IMR-90 (cell line): ENCODE data around the gene MACROD1. TPM values are rescaled to one million over a fixed set of nuclear protein-coding genes. Genes with fewer than 3 reads are reported as not detected.

ENCODE experiments used
- ATAC-seq: fragments of 200-7000 bp; cut with Tn5 transposase; 2 replicates; pipeline ENCODE4 v1.9.1; 2020; ENCODE audit warnings: low read depth, mild to moderate bottlenecking, moderate library complexity
- BruUV-seq: library from RNA; stranded (reverse); fragments of 400-500 nt; replicated peaks from 2 replicates; lab custom pipeline; 2021; lab: Mats Ljungman, UMichigan
- CTCF ChIA-PET: fragments of 300-600 bp; formaldehyde crosslinking; extraction: SDS; loops from one replicate; lab custom pipeline; 2021; ENCODE audit warnings: antibody characterized with exemption; lab: Yijun Ruan, JAX
- POLR2A ChIA-PET: fragments of 300-600 bp; sonication (Branson Sonifier 250); formaldehyde crosslinking; loops from one replicate; lab custom pipeline; 2022; ENCODE audit warnings: antibody characterized with exemption; ENCODE audit not compliant: unreplicated experiment; lab: Charles Lee
- DNase-seq: peaks from one replicate; pipeline ENCODE4 v3.0.0; 2013
- H2AFZ ChIP-seq: replicated peaks from 2 replicates; pipeline ENCODE3; 2013; ENCODE audit warnings: low read length, mild to moderate bottlenecking; ENCODE audit not compliant: poor library complexity
- H2AK5ac ChIP-seq: 2 replicates; pipeline ENCODE4 v1.6.1; 2013; ENCODE audit warnings: low read depth, low read length, inconsistent platforms
- H2AK9ac ChIP-seq: replicated peaks from 2 replicates; pipeline ENCODE3; 2013; ENCODE audit warnings: mild to moderate bottlenecking, low read depth, low read length, moderate library complexity; ENCODE audit not compliant: poor library complexity
- H2BK120ac ChIP-seq: 2 replicates; pipeline ENCODE4 v1.6.1; 2013; ENCODE audit warnings: low read depth, low read length, inconsistent platforms
- H2BK15ac ChIP-seq: 3 replicates; pipeline ENCODE4 v1.6.1; 2013; ENCODE audit warnings: low read depth, low read length, inconsistent platforms
- H2BK20ac ChIP-seq: 2 replicates; pipeline ENCODE4 v1.6.1; 2013; ENCODE audit warnings: low read depth, mild to moderate bottlenecking, inconsistent platforms, low read length, moderate library complexity
- H2BK5ac ChIP-seq: 2 replicates; pipeline ENCODE4 v1.6.1; 2013; ENCODE audit warnings: mild to moderate bottlenecking, low read depth, low read length, inconsistent platforms; ENCODE audit not compliant: poor library complexity, severe bottlenecking
- H3K14ac ChIP-seq: replicated peaks from 2 replicates; pipeline ENCODE4 v1.6.1; 2013; ENCODE audit warnings: low read depth, low read length, inconsistent platforms
- H3K18ac ChIP-seq: 2 replicates; pipeline ENCODE4 v1.6.1; 2013; ENCODE audit warnings: low read depth, low read length, control low read depth
- H3K23ac ChIP-seq: 2 replicates; pipeline ENCODE4 v1.6.1; 2013; ENCODE audit warnings: low read depth, low read length, inconsistent platforms
- H3K27ac ChIP-seq: 2 replicates; pipeline ENCODE4 v1.5.1; 2013; ENCODE audit warnings: mild to moderate bottlenecking, control low read depth, low read length; ENCODE audit not compliant: insufficient read depth
- H3K27me3 ChIP-seq: 2 replicates; pipeline ENCODE4 v1.6.1; 2013; ENCODE audit warnings: low read length; ENCODE audit not compliant: control insufficient read depth, insufficient read depth
- H3K36me3 ChIP-seq: 2 replicates; pipeline ENCODE4 v1.6.1; 2013; ENCODE audit warnings: low read length, mixed read lengths; ENCODE audit not compliant: control insufficient read depth, insufficient read depth
- H3K4ac ChIP-seq: 2 replicates; pipeline ENCODE4 v1.6.1; 2013; ENCODE audit warnings: low read depth, low read length, inconsistent platforms
- H3K4me1 ChIP-seq: 2 replicates; pipeline ENCODE4 v1.6.1; 2013; ENCODE audit warnings: low read length, mixed read lengths; ENCODE audit not compliant: control insufficient read depth, insufficient read depth
- H3K4me2 ChIP-seq: 2 replicates; pipeline ENCODE4 v1.6.1; 2013; ENCODE audit warnings: low read depth, mild to moderate bottlenecking, control low read depth, low read length, moderate library complexity
- H3K4me3 ChIP-seq: 2 replicates; pipeline ENCODE4 v1.5.1; 2013; ENCODE audit warnings: low read depth, mild to moderate bottlenecking, control low read depth, low read length, moderate library complexity; ENCODE audit not compliant: insufficient read depth
- H3K56ac ChIP-seq: 2 replicates; pipeline ENCODE4 v1.6.1; 2013; ENCODE audit warnings: low read length, inconsistent platforms; ENCODE audit not compliant: insufficient read depth; ENCODE audit errors: extremely low read depth
- H3K79me1 ChIP-seq, 2 experiments: 2 replicates each; pipeline ENCODE4 v1.6.1; 2013; ENCODE audit warnings: low read length in 2 of 2, inconsistent platforms in 1 of 2, low read depth in 1 of 2
- H3K9ac ChIP-seq: 2 replicates; pipeline ENCODE4 v1.6.1; 2013; ENCODE audit warnings: low read depth, low read length, control low read depth
- H3K9me1 ChIP-seq: 2 replicates; pipeline ENCODE4 v1.6.1; 2013; ENCODE audit warnings: low read length, inconsistent platforms; ENCODE audit not compliant: insufficient read depth
- H3K9me3 ChIP-seq: 2 replicates; pipeline ENCODE4 v1.6.1; 2013; ENCODE audit warnings: low read length; ENCODE audit not compliant: control insufficient read depth, insufficient read depth
- H4K20me1 ChIP-seq: 2 replicates; pipeline ENCODE4 v1.6.1; 2013; ENCODE audit warnings: low read length, inconsistent platforms; ENCODE audit not compliant: insufficient read depth
- H4K5ac ChIP-seq: 2 replicates; pipeline ENCODE4 v1.6.1; 2013; ENCODE audit warnings: mild to moderate bottlenecking, low read depth, low read length, control low read depth
- H4K8ac ChIP-seq, 2 experiments: 2 replicates each; pipeline ENCODE4 v1.6.1; 2013; ENCODE audit warnings: low read depth in 2 of 2, low read length in 2 of 2, control low read depth in 1 of 2, inconsistent platforms in 1 of 2
- H4K91ac ChIP-seq: 2 replicates; pipeline ENCODE4 v1.6.1; 2013; ENCODE audit warnings: low read depth, low read length, inconsistent platforms; ENCODE audit not compliant: insufficient read depth
- CEBPB ChIP-seq: IDR thresholded peaks from 2 replicates; pipeline ENCODE4 v1.6.1; 2012; ENCODE audit warnings: low read depth, low read length, improper control_type of control experiment
- FOS ChIP-seq: fragments of 150-350 bp; IDR thresholded peaks from 2 replicates; pipeline ENCODE4 v1.6.1; 2016; ENCODE audit warnings: low read depth, low read length
- MAFK ChIP-seq: IDR thresholded peaks from 2 replicates; pipeline ENCODE4 v1.6.1; 2012; ENCODE audit warnings: low read depth, low read length, improper control_type of control experiment
- MXI1 ChIP-seq: IDR thresholded peaks from 2 replicates; pipeline ENCODE4 v1.6.1; 2012; ENCODE audit warnings: low read depth, mild to moderate bottlenecking, low read length, moderate library complexity, borderline replicate concordance
- RCOR1 ChIP-seq: IDR thresholded peaks from 2 replicates; pipeline ENCODE4 v1.6.1; 2012; ENCODE audit warnings: mild to moderate bottlenecking, low read length, improper control_type of control experiment; ENCODE audit not compliant: insufficient replicate concordance
- RFX5 ChIP-seq: IDR thresholded peaks from 2 replicates; pipeline ENCODE4 v1.8.0; 2012; ENCODE audit warnings: low read depth, mild to moderate bottlenecking, low read length, moderate library complexity
- WGBS, 2 experiments: methylation state at CpG; one replicate each; pipeline versions ENCODE4 v1.1.5 to v1.1.7; 2013; ENCODE audit warnings: missing lambda C conversion rate in 2 of 2; ENCODE audit not compliant: insufficient read length in 1 of 2; ENCODE audit errors: extremely low coverage in 2 of 2; 5-methylcytosine and 5-hydroxymethylcytosine counted together
- dilution Hi-C: fragments of 300-500 bp; cut with HindIII; formaldehyde crosslinking; loops from one replicate; pipeline ENCODE4 v1.14.3; 2018; ENCODE audit warnings: low sequenced_read_pairs; ENCODE audit not compliant: unreplicated experiment
- in situ Hi-C: fragments of 300-500 bp; cut with MboI; formaldehyde crosslinking; loops from 3 replicates; pipeline ENCODE4 v1.14.3; 2019; ENCODE audit warnings: low sequenced_read_pairs, inconsistent platforms, mixed read lengths
- intact Hi-C: fragments of 100-400 bp; cut with micrococcal nuclease; formaldehyde crosslinking; loops from 2 replicates; pipeline ENCODE4 v1.10.0; 2022
- polyA plus RNA-seq, 3 experiments: library from polyadenylated mRNA; depleted of rRNA; stranded (reverse); fragments of >200 nt; gene quantifications; 2 replicates each; pipeline ENCODE4 v1.2.3, GENCODE V29; 2012; ENCODE audit warnings: low replicate concordance in 1 of 3
- total RNA-seq: library from RNA; depleted of rRNA; stranded (reverse); fragments of >200 nt; gene quantifications from 2 replicates; pipeline ENCODE4 v1.2.3, GENCODE V29; 2012

MACROD1 gene
- total and polyA plus RNA-seq, 2 of the 4 experiments (the other 2 are of a cell fraction): 2.5 to 9.3 TPM

- no peak for TF ChIP-seq MAFK
- no peak for TF ChIP-seq CEBPB
- no peak for TF ChIP-seq RFX5
- no peak for TF ChIP-seq RCOR1
Observed at GRCh38 chr11:64181506-64182411, 15.8 kb upstream of the MACROD1 start (continued).

DNA sequence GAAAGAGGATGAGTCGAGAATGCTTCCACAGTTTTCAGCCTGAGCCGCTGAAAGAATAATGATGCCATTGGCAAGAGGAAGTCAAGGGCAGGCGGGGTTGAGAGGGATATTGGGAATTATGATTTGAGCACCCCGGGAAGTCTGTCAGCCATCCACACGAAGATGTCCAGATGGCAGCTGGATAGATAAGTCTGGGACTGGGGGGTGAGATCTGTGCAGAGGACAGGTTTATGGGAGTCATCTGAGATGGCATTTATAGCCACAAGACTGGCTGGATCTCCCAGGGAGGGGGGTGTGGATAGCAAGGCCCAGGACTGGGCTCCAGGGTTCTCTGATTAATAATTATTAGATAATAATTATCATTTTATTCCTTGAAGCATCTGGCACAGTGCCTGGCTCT lies 15.0 kb upstream of the MACROD1 start:
- TF ChIP-seq FOS (no peak), MXI1 (no peak)
- ChIA-PET POLR2A (interaction anchor here (0.5 kb wide), 1 partner anchor 10 kb away, joined by 8 read pairs; no protein-coding TSS in a partner anchor), CTCF (interaction anchor here (0.6 kb wide), 1 partner anchor 519 kb away, joined by 4 read pairs; no protein-coding TSS in a partner anchor)
- H2BK5ac ChIP-seq: no peak overlapping the region
- peaks cover 7% of the 10 kb centered on the region; the same call in 1 of the 2 replicates for H3K4me1 ChIP-seq
- peak overlapping the region; percentile 23; the same call in 1 of the 2 replicates for H3K4ac ChIP-seq
- no TSS peak for BruUV-seq
- H3K9me3 ChIP-seq: no peaks in the 10 kb centered on the region
- H2AFZ ChIP-seq: peak overlapping the region; percentile 5
- 0 out of 2 replicates have a peak overlapping the region, but pooled peaks have one; percentile 3 for H3K9ac ChIP-seq
- H3K4me3 ChIP-seq: no peak overlapping the region
- no peak overlapping the region for H3K56ac ChIP-seq
- no peak overlapping the region for H2BK20ac ChIP-seq
- no peak overlapping the region; the same call in 1 of the 2 replicates for H3K27ac ChIP-seq
- peak overlapping the region; percentile 58; the same call in 1 of the 2 replicates for H3K14ac ChIP-seq
- H3K4me2 ChIP-seq: no peak overlapping the region; the same call in 1 of the 2 replicates
- H3K27me3 ChIP-seq: no peaks in the 10 kb centered on the region
- ATAC-seq: no peak
- no peak overlapping the region for H4K91ac ChIP-seq
- in situ Hi-C loops (no loop called here), dilution Hi-C loops (no loop called here), intact Hi-C loops (no loop called here)
- H2AK5ac ChIP-seq: no peak overlapping the region
- DNase-seq: no peak
- peak overlapping the region; percentile 40; the same call in 1 of the 2 replicates for H3K23ac ChIP-seq
- peak overlapping the region; percentile 3 to 83; a peak in 2 of 4 replicates for H4K8ac ChIP-seq
- no peak overlapping the region for H4K5ac ChIP-seq
- peaks cover 6% of the 10 kb centered on the region; the same call in 1 of the 2 replicates for H4K20me1 ChIP-seq
- H3K18ac ChIP-seq: no peak overlapping the region
- no peaks in the 10 kb centered on the region for H3K36me3 ChIP-seq
- H2BK15ac ChIP-seq: no peak overlapping the region
- H3K9me1 ChIP-seq: peaks cover 15% of the 10 kb centered on the region; the same call in 1 of the 2 replicates
- H3K79me1 ChIP-seq: peaks cover 11 to 52% of the 10 kb centered on the region in 2 experiments; a peak in 3 of 4 replicates
- H2AK9ac ChIP-seq: peak overlapping the region; percentile 56
- WGBS, 2 experiments: 66% methylated on average over 5 of the region's 5 CpGs; no CpG with 5 or more reads in 1 of the 2 experiments
- H2BK120ac ChIP-seq: no peak overlapping the region; the same call in 1 of the 2 replicates
